ENCODE measurements around the gene IMP4.
A peak's percentile ranks its signal among the peaks of the same experiment; 100 is the strongest.

Gene IMP4

DNA sequence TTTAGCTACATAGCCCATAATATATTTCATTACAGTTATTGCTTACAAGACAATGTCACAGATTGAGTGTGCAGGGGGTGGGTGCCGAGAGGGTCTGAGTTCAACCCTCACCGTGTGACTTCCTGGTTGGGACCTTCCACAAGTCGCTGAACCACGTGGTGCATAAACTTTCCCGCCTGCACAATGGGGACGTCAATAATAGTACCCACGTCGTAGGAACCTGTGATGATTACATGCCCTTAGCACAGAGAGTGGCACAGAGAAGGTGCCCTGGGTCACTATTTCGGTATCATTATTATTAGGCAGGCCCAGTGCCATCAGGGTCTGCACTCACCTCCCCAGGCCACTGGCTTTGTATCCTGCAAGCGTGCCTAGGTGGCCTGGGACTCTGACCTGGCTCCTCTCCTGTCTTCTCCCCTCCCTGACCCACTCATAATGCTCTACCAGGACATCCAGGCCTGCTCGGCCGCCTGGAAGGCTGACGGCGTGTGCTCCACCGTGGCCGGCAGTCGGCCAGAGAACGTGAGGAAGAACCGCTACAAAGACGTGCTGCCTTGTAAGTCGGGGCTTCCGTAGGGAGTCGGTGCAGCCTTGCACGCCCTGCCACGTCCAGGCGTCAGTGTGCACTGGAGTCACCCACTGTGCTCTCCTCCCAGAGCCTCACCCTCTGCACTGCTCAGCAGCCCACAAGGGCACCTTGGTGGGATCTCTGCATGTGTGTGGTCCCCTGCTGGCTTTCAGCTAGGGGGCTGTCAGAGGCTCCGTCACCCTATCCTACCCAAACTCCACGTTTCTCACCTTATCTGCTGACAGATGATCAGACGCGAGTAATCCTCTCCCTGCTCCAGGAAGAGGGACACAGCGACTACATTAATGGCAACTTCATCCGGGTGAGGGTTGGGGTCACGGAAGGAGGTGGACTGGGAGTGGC lies 16.0 kb downstream of the IMP4 start:
- DNase-seq = no peak

DNA sequence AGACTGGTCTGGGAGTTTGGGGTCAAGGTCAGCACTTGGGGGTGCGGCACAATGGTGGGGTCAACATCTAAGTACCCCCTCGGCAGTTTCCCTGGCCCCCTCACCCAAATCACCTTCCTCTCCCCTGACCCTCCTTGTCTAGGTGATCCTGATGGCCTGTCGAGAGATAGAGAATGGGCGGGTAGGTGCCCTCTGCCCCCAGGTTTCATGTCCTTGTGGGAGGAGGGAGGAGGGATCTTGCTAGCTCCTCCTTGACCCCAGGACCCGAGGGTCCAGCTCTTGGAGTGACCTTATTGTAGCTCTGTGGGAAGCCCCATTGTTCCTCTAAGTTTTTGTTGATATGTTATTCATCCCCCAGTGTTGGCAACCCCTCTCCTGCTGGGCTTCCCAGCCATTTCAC lies 16.8 kb downstream of the IMP4 start:
- DNase-seq = no peak

DNA sequence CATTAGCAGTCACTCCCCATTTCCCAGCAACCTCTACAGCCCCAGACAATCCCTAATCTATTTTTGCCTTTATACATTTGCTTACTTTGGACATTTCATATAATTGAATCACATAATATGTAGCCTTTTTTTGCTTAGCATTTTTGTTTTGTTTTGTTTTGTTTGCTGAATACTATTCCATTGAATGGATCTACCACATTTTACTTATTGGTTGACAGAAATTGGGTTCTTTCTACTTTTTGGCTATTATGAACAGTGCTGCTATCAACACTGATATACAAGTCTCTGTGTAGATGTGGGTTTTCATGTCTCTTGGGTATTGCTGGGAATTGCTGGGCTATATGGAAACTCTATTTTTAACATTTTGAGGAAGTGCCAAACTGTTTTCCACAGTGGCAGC lies 20.8 kb downstream of the IMP4 start:
- DNase-seq = no peak

DNA sequence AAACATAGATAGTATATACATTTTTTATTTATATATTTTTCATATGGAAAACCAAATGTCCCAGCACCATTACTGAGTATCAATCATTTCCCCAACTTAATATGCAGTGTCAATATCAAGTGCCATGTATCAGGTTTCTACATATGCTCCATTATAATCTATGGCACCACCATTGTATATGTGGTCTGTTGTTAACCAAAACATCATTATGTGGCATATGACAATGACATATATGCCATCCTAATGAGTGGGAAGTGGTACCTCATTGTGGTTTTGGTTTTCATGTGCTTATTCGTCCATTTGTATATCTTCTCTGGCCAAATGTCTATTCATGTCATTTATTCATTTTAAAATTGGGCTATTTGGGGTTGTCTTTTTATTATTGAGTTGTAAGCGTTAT lies 22.4 kb downstream of the IMP4 start:
- DNase-seq = no peak

DNA sequence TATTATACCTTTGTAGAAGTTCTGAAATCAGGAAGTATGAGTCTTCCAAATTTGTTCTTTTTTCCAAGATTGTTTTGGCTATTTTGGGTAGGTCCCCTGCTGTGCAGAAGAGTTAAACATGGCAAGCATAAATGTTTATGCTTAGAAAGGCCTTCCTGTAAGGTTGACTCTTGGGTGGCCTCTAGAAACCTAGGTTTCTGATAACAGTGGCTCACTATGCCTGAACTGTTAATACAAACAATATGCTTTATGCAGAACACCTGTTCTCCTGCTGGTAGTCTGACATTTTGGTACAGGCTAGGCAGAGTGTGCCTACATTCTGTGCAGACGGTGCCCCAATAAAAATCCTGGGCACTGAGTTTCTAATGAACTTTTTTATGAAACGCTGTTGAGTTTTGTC lies 23.3 kb downstream of the IMP4 start:
- DNase-seq = no peak

DNA sequence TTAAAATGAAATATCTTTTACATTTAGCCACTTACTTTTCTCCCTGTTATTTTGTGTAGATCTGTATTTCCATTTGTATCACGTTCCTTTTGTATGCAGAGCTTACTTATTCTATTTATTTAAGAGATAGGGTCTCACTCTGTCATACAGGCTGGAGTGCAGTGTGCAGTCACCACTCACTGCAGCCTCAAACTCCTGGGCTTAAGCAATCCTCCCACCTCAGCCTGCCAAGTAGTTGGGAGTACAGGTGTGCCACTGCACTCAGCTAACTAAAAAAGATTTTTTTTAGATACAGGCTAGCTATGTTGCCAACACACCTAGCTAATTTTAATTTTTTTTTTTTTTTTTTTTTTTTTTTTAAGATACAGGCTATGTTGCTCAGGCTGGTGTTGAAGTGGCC lies 24.0 kb downstream of the IMP4 start:
- DNase-seq = no peak

DNA sequence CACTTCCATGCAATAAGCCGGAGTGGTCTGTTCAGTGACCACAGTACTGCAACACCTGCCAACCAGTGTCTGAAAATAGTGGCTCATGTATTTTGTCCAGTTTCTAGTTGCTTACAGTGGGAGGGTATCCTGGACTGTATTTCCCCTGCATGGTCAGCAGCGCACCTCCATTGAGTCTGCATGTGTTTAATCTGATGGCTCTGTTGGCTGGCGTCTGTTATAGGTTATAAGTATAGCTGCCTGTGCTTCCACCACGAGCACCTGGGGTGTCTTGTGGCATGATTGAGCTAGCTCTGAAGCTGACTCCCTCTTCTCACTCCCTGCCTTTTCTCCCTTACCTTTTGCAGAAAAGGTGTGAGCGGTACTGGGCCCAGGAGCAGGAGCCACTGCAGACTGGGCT lies 26.1 kb downstream of the IMP4 start:
- DNase-seq = no peak

DNA sequence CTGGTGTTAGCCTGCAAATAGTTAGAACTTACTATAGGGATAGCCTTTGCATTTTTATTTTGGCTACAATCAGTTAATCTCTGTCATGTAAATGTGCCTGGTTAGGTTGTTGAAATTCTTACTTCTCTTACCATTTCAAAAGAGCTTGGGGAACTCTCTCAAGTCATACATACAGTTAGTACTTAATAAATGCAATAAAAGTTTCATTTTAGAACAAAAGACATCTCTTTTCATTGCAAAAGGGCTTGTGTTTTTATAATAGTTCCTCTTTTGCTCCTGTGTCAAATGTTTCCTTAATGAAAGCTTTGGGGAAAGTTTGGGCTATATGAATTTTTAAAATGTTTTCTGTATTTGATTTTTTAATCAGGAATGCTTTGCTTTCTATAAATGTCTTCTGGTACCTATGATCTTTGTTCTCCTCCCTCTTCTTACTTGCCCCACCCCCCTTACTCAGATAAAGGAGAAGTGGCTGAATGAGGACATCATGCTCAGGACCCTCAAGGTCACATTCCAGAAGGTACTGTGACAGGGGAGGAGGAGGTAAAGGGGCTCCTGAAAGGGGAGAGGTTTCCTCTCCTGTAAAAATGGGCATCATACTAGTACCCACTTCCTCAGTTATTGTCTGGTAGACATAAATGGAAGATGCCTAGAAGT lies 26.7 kb downstream of the IMP4 start:
- no peak for DNase-seq

DNA sequence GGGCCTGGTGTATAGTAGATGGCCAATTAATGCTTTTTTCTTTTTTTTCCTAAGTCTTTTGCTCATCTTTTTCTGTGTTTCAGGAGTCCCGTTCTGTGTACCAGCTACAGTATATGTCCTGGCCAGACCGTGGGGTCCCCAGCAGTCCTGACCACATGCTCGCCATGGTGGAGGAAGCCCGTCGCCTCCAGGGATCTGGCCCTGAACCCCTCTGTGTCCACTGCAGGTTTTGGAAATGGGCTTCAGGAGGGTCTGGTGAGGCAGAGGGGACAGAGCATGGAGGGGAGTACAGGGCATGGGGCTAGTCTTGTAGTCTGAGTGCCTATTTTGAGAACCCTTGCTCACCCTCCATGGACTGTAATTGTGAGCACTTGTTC lies 27.3 kb downstream of the IMP4 start:
- no peak for DNase-seq

DNA sequence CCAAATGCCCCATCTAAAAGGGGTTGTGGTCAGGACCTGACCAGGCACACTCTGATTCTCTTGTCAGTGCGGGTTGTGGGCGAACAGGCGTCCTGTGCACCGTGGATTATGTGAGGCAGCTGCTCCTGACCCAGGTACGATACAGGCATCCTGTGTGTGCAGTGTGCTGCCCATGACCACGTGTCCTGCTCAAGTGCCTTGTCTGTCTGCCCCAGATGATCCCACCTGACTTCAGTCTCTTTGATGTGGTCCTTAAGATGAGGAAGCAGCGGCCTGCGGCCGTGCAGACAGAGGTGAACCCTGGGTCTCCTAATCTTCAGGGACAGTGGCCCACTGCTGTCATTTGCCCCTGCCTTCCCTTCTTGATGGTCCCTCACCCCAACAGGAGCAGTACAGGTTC lies 27.8 kb downstream of the IMP4 start:
- DNase-seq = no peak

DNA sequence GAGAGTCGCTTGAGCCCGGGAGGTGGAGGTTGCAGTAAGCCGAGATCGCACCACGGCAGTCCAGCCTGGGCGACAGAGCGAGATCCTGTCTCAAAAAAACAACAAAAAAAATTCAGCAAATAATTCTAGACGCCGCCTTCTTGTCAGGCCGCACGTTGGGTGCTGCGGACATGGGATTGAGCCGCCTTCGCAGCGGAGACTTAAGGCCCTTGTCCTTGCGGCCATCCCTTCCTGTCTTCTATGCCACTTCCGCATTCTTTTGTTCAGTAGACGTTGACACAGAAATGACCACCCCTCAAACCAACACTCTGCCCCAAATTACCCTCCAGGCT lies 29.0 kb downstream of the IMP4 start:
- DNase-seq = no peak

DNA sequence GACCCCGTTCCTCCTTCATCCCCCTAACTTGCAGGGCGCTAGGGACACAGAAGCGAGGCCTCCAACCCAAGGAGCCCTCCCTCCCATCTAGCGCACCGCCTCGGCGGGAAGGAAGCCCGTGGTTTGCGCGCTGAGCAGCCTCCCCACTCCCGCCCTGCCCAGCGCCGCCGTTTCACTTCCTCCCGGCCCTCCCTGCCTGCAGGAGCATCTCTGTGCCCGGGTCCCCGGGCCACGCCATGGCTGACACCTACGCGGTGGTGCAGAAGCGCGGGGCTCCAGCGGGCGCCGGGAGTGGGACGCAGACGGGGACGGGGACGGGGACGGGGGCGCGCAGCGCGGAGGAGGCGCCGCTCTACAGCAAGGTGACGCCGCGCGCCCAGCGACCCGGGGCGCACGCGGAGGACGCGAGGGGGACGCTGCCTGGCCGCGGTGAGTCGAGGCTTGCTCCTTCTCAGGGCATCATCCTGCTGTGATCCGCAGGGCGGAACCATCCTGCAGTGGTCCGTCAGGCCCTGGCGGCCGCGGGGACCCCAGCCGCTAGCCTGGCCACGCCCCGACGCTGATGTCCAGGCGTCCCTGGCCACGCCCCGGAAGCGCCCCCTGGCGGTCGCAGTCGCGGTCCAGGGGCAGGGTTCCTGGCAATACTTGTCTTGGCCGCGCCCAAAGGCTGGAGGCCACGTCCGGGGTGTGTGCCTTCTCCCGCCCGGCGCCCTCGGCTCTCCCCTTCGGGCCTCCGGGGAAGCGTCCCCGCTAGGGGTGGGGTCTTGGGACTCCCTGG lies 29.5 kb downstream of the IMP4 start:
- DNase-seq = peak; percentile 66 to 89

DNA sequence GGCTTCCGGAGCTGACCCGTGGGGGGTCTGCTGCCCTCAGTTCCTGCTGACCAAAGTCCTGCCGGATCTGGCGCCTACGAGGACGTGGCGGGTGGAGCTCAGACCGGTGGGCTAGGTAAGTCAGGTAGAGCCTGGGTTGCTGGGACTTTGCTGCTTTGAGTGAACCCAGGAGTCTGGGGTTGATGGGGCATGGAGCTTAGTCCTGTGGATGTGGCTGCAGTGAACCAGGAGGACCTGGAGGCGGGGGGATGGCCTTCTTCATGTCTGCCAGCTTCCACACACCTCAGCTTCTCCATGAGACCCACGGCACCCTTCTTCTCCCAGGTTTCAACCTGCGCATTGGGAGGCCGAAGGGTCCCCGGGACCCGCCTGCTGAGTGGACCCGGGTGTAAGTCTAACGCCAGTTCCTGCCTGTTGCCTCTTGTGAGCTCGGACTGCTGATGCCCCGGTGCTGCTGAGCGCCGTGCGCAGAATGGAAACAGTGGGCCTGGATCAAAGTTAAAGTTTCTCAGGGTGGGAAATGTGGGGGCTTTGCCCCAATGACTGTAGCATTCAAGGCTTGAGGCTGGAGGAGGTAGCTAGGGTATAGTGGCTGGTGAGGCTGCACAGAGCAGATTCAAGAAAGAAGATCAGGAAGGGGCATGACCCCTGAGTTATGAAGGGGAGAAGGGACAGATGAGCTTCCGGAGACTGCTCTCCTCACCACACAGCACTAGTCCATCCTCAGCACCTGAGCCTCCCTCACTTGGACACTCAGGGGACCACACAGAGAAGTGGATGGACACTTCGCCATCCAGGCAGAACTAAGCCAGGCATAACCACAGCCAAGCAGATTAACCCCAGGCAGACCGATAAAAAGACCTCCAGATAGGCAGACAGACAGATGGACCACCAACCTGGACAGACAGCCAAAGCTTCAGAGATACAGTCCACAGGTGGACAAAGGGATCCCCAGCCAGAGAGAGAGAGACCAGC lies 30.4 kb downstream of the IMP4 start:
- no peak for DNase-seq

DNA sequence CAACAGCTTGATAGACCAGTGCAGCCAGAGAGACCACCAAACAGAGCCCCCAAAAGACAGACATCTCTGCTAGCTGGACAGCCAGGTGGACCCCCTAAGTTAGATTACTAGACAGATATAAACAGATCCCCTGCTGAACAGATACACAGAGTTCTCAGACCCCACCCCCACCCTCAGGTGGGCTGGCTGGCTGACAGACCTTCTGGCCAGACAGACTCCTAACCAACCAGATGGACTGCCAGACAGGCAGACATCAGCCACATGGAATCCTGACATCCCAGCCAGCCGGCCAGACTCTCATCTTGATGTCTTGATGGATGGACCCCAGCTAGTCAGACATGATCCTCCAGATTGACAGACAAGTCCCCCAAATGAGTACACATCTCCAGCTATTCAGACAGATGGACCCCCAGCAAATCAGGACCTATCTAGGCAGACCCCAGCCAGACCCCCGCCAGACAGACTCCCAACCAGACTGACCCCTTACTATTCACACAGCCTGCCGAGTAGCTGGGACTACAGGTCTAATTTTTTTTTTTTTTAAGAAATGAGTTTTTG lies 31.2 kb downstream of the IMP4 start:
- DNase-seq = no peak

DNA sequence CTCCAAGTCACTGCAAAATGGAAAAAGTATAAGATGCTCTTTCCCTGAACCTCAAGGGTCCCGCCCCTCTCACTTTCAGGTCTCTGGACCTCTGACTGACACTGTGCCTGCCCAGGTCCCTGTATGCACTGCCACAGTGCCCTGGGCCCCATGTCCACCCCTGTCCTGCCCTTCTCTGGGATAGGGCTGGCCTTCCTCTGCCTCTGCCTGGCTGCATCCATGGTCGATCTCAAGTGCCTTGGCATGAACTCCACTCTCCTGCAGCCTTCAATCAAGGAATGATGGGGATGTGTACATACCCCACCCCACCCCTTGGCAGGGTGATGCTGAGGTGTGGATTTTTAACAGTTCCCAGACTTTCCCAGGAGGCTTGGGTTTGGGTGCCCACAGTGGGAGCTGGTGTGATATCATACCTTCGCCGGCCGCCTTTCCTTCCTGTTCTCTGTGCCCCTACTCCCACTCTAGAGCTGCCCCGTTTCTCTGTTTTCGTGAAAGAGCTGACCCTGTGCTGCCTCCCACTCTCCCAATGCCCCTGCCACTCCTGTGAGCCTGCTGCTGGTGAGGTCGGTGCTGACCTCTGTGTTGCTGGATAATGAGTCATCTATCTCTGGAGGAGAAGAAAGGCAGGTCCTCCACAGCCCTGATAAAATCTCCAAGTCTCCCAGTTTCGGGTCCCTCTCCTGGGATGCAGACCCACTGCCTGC lies 32.0 kb downstream of the IMP4 start:
- no peak for DNase-seq

DNA sequence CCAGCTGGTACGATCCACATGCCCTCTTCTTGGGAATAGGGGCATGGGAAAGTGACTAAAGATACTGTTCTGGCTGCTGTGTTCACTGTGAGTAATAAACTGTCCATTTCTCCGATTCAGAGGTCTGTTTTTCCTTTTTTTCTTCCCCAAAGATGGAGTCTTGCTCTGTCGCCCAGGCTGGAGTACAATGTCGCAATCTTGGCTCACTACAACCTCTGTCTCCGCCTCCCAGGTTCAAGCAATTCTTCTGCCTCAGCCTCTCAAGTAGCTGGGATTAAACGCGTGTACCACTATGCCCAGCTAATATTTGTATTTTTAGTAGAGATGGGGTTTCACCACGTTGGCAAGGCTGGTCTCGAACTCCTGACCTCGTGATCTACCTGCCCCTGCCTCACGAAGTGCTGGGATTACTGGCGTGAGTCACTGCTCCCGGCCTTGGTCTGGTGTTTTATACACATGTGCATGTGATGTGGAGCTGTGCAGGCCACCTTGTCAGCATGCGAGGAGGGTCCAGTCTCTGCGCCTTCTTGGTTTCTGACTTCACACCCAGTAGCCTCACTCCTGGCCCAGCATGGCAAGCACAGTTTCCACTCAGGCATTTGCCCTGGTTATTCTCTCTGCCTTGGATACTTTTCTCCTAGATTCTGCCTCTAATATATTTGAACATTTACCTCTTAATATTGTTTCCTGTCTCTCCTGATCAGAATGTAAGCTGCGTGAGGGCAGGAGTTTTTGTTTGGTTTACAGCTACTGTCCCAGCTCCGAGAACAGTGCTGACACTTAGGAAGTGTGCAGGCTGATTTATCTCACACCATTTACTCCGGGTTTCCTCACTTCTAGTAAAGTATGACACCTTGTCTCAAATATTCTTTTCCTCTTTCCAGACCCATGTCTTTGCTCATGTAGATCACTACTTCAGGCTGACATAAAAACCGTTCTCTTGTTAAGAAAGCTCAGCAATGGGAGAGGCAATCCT lies 32.9 kb downstream of the IMP4 start:
- DNase-seq = no peak

DNA sequence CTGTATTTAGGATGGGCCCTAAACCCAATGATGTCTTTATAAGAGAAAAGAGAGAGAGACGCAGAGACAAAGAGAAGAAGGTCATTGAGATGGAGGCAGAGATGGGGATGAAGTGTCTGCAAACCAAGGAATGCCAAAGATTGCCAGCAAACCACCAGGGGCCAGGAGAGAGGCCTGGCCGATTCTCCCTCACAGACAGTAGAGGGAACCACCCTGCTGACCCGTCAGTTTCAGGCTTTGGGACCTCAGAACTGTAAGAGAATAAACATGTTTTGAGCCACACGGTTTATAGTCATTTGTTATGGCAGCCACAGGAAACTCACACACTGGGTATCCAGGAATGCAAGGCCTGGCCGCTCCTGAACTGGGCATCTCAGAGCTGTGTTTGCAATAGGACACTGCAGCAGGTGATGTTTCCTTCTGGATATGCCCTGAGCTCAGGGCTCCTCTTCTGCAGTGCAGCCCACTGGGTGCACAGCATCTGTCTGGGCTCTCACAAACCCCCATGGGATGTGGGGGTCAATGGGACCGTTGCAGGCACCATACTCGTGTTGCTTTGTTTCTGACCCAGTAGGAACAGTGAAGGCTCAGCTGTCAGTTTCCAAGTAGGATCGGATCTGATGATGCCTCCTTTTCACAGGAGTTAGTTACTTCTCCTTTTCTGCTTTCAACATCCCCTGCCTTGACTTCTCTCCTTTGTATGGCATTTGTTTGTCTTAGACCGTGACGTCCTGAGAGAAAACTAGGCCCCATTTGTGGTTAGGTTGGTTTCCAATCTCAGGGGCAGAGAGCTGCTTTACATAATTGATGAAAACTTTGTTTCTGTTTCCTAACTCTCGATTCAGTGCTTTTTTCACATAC lies 34.0 kb downstream of the IMP4 start:
- no peak for DNase-seq

DNA sequence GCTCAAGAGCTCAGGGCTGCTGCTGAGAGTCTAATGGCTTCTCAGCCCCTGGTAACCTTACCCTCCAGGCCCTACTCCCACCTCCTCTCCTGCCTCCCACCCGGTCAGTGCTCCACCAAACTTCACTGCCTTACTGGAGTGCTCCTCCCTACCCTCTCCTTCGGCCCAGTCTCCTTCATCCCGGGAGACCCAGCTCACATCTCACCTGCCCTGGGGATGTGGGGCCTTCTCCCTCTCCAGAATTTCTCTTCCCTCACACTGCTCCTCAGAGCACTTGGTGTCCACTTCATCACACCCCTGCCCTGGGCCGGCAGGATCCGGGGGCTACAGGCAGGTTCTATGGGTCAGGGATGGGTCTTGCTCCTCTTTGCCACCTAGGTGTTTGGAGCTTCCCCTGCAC lies 34.8 kb downstream of the IMP4 start:
- DNase-seq = no peak

DNA sequence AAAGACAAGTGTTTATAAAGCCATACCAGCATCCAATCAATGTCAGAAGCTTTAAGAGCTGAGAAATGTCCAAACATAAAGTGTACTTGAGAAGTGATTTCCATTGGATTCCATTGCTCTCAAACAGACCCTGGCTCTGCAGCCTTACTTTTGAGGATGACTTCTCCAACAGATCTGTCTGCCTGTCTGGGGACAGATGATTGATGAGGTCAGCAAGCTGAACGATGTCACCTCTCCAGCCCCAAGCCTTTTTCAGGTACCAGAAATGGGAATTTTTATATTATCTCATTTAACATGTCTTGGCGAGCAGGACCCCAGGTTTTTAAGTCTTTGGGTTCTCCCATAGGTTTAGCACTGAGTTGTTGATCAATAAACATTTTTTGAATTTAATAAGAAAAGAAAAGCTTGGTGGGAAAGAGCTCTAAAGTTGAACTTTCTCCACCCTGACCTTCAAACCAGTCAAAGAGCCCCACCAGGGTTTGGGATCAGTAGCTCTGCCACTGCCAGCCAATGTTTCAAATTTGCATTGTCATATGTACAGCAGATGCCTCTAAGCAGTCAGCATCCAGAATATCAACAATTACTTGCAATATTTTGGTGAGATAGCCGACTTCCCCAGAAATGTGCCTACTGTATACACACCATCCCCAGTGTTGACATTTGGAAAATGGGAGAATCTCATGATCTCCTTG lies 35.7 kb downstream of the IMP4 start:
- DNase-seq = no peak
